GM19395 (cell line): ENCODE measurements around the gene KRTAP24-1.

Experiments used
- ATAC-seq: cut with Tn5 transposase; IDR thresholded peaks from one replicate; pipeline ENCODE4 v1.9.1; 2021; ENCODE audit warnings: mild to moderate bottlenecking, moderate library complexity; ENCODE audit not compliant: unreplicated experiment

KRTAP24-1 gene

GRCh38 chr21:30282850-30283249 lies at the start of gene KRTAP24-1:
KRTAP24-1 (minus strand) TSS chr21:30282950; CDS start chr21:30282932, 18 bp downstream.
- ATAC-seq, result no peak

GRCh38 chr21:30329203-30329875 lies 46.6 kb upstream of the KRTAP24-1 start:
- ATAC-seq, result no peak

- no peak for ATAC-seq
These were observed 43.6 kb upstream of the KRTAP24-1 start for GRCh38 chr21:30326390-30326789.

GRCh38 chr21:30320215-30320614 lies 37.5 kb upstream of the KRTAP24-1 start, which contains the start of gene KRTAP26-1:
KRTAP26-1 (minus strand) TSS chr21:30320315; CDS start chr21:30320035, 280 bp downstream.
- no peak for ATAC-seq

- ATAC-seq, result no peak
These were observed 33.0 kb upstream of the KRTAP24-1 start for GRCh38 chr21:30315701-30316100.

GRCh38 chr21:30306884-30307283 lies 24.1 kb upstream of the KRTAP24-1 start:
- ATAC-seq, result no peak

GRCh38 chr21:30305136-30305535 lies 22.4 kb upstream of the KRTAP24-1 start:
- ATAC-seq, result no peak

GRCh38 chr21:30289215-30289614 lies 6.5 kb upstream of the KRTAP24-1 start, which contains the start of gene KRTAP25-1:
KRTAP25-1 (minus strand) TSS chr21:30289514; CDS start chr21:30289490, 24 bp downstream.
- no peak for ATAC-seq

GRCh38 chr21:30271611-30272010 lies 11.1 kb downstream of the KRTAP24-1 start:
- ATAC-seq, result no peak

- no peak for ATAC-seq
These were observed 11.6 kb downstream of the KRTAP24-1 start for GRCh38 chr21:30271156-30271555.

- ATAC-seq, result no peak
These were observed 12.8 kb downstream of the KRTAP24-1 start for GRCh38 chr21:30269803-30270530.

- no peak for ATAC-seq
These were observed 14.0 kb downstream of the KRTAP24-1 start for GRCh38 chr21:30268608-30269197.

GRCh38 chr21:30257773-30258172 lies 25.0 kb downstream of the KRTAP24-1 start:
- no peak for ATAC-seq

- no peak for ATAC-seq
These were observed 26.6 kb downstream of the KRTAP24-1 start for GRCh38 chr21:30256100-30256499.

- no peak for ATAC-seq
These were observed 27.1 kb downstream of the KRTAP24-1 start for GRCh38 chr21:30255679-30256078.

GRCh38 chr21:30251781-30252180 lies 31.0 kb downstream of the KRTAP24-1 start:
- no peak for ATAC-seq

- no peak for ATAC-seq
These were observed 32.8 kb downstream of the KRTAP24-1 start for GRCh38 chr21:30249936-30250335.

- ATAC-seq, result no peak
These were observed 33.9 kb downstream of the KRTAP24-1 start for GRCh38 chr21:30248844-30249243.

- ATAC-seq, result no peak
These were observed 37.7 kb downstream of the KRTAP24-1 start for GRCh38 chr21:30245061-30245460.

GRCh38 chr21:30243691-30244090 lies 39.1 kb downstream of the KRTAP24-1 start:
- no peak for ATAC-seq

GRCh38 chr21:30240661-30241060 lies 42.1 kb downstream of the KRTAP24-1 start:
- ATAC-seq, result no peak

- no peak for ATAC-seq
These were observed 44.6 kb downstream of the KRTAP24-1 start for GRCh38 chr21:30238168-30238567.
